SK-N-SH treated with all-trans-retinoic acid at 6 μM for 48 hours (cell line): ENCODE data around the gene ANKRD42.

Source experiments
- BACH2 ChIP-seq: fragments of 250-450 bp; sonication (Bioruptor Pico); IDR thresholded peaks from 2 replicates; pipeline ENCODE4 v1.9.0; 2021; ENCODE audit warnings: mild to moderate bottlenecking, borderline replicate concordance
- CSRNP3 ChIP-seq: fragments of 250-450 bp; sonication (Bioruptor Pico); IDR thresholded peaks from 2 replicates; pipeline ENCODE4 v1.5.1; 2021; ENCODE audit warnings: mild to moderate bottlenecking, moderate library complexity
- RARB ChIP-seq: fragments of 250-450 bp; sonication (Bioruptor Pico); IDR thresholded peaks from 2 replicates; pipeline ENCODE4 v1.8.0; 2021; ENCODE audit warnings: mild to moderate bottlenecking, moderate library complexity
- TOX ChIP-seq: fragments of 250-450 bp; sonication (Bioruptor Pico); IDR thresholded peaks from 2 replicates; pipeline ENCODE4 v1.8.0; 2021; ENCODE audit warnings: mild to moderate bottlenecking, moderate library complexity, borderline replicate concordance

DNA sequence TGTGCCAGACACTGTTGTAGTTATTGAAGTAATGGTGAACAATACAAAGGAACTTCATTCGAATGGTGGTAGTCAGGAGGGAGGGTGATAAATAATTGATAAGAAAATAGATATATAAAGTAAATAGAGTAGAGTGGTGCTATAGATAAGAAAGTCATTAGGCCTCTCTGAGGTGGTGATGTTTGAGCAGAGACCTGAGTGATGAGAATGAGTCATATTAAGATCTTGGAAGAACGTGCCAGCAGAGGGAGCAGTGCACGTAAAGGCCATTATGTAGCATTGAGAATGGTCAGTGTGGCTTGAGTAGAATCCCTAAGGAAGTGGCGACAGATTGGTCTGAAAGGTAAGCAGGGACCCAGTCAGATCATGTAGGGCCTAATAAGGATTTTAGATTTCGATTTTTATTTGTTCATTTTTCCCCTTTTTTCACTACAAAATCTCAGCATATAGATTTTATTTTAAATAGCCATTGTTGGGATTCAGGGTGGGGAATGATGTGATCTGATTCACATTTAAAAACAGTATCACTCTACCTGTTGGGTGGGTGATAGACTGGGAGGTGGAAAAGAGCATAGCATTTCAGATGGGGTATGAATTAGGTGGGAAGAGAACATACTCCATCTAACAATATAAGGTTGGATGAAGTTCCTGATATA, 47.9 kb downstream of the ANKRD42 start:
- TF ChIP-seq RARB (CRISPR knock-in tag) (no peak), TOX (CRISPR knock-in tag) (no peak), BACH2 (CRISPR knock-in tag) (no peak), CSRNP3 (CRISPR knock-in tag) (no peak)
